Ramos (cell line): Measurements from ENCODE around the gene TAF15.

ENCODE experiments used
- in situ Hi-C: fragments of 300-500 bp; cut with MboI; formaldehyde crosslinking; loops from one replicate; pipeline ENCODE4 v1.14.3; 2022; ENCODE audit warnings: low sequenced_read_pairs; ENCODE audit not compliant: unreplicated experiment

TAF15 gene

GRCh38 chr17:35812456-35812855, 3.2 kb downstream of the TAF15 start:
- in situ Hi-C loops: no loop called here

- in situ Hi-C loops: no loop called here
Measured at GRCh38 chr17:35816723-35817122, 7.4 kb downstream of the TAF15 start.

GRCh38 chr17:35817196-35817595, 7.9 kb downstream of the TAF15 start:
- in situ Hi-C loops: no loop called here

GRCh38 chr17:35819455-35819854, 10.2 kb downstream of the TAF15 start:
- in situ Hi-C loops: no loop called here

GRCh38 chr17:35821308-35821707, 12.0 kb downstream of the TAF15 start:
- in situ Hi-C loops: no loop called here

- in situ Hi-C loops: no loop called here
Measured at GRCh38 chr17:35825206-35825605, 15.9 kb downstream of the TAF15 start.

GRCh38 chr17:35841101-35841500, 31.8 kb downstream of the TAF15 start:
- in situ Hi-C loops: no loop called here

GRCh38 chr17:35841505-35841904, 32.2 kb downstream of the TAF15 start:
- in situ Hi-C loops: no loop called here

GRCh38 chr17:35842239-35842638, 33.0 kb downstream of the TAF15 start:
- in situ Hi-C loops: no loop called here

- in situ Hi-C loops: no loop called here
Measured at GRCh38 chr17:35843698-35844097, 34.4 kb downstream of the TAF15 start.

- in situ Hi-C loops: no loop called here
Measured at GRCh38 chr17:35844547-35844946, 35.3 kb downstream of the TAF15 start.

- in situ Hi-C loops: no loop called here
Measured at GRCh38 chr17:35846055-35846809, 36.9 kb downstream of the TAF15 start.

GRCh38 chr17:35847006-35847405, 37.7 kb downstream of the TAF15 start:
- in situ Hi-C loops: no loop called here

- in situ Hi-C loops: no loop called here
Measured at GRCh38 chr17:35847633-35848373, 38.5 kb downstream of the TAF15 start.

GRCh38 chr17:35849469-35850348, 40.4 kb downstream of the TAF15 start:
- in situ Hi-C loops: no loop called here

GRCh38 chr17:35855965-35856364, 46.7 kb downstream of the TAF15 start:
- in situ Hi-C loops: no loop called here

- in situ Hi-C loops: no loop called here
Measured at GRCh38 chr17:35856603-35857002, 47.3 kb downstream of the TAF15 start.

GRCh38 chr17:35864853-35865252, 55.6 kb downstream of the TAF15 start:
- in situ Hi-C loops: no loop called here

- in situ Hi-C loops: no loop called here
Measured at GRCh38 chr17:35865412-35866340, 56.4 kb downstream of the TAF15 start.
